ENCODE results near the gene SLC25A51. TPM values are rescaled to one million over a fixed set of nuclear protein-coding genes. Genes with fewer than 3 reads are reported as not detected.
A peak's percentile ranks its signal among the peaks of the same experiment; 100 is the strongest.

The SLC25A51 gene
- total and polyA plus RNA-seq, 4 donors: 6.2 to 30.1 (median 17.3) TPM

DNA sequence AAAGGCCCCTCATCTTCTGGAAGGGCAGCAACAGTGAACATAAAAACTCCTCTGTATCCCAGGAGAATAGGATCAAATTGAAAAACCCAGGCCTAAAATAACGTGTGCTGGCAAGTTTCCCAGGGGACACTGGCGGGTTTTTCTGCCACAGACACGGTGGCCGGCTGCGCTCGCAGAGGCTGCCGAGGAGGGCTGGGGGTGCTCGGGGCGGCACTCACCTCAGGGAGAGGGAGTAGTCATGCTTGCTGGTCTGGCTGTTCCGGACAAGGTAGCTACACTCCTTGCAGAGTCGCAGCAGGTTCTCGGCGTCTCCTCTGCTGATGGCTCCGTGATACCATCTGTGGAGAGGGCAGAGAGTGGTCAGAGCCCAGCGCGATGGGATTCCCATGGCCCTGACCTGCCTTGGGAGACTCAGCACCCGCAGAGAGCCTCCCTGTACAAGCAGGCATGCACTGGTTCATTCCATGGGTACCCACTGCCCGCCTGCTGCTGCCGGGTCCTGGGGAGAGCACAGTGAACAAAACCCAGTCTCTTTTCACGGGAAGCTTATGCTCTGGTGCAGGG, 44.6 kb upstream of the SLC25A51 start:
- Histone ChIP-seq H3K9me3 (ENCODE audit: control insufficient read depth in 4 of 4, insufficient read depth in 3 of 4, low read length in 3 of 4) (no peaks in the 10 kb centered on the region), H3K27ac (ENCODE audit: low read depth in 1 of 2, low read length in 1 of 2) (peak overlapping the region in 1 of 2 donors; percentile 48), H3K4me3 (no peak overlapping the region), H3K4me1 (ENCODE audit: control insufficient read depth in 5 of 5, insufficient read depth in 5 of 5, low read length in 5 of 5) (peaks cover 6 to 23% (median 14%) of the 10 kb centered on the region in 5 donors), H3K27me3 (ENCODE audit: control insufficient read depth in 3 of 3, insufficient read depth in 3 of 3, low read length in 2 of 3) (no peaks in the 10 kb centered on the region), H3K9ac (ENCODE audit: insufficient read depth in 1 of 2, low read length in 2 of 2) (no peak overlapping the region), H3K36me3 (ENCODE audit: control insufficient read depth in 4 of 4, insufficient read depth in 4 of 4, low read length in 4 of 4) (peaks cover 0 to 29% (median 10%) of the 10 kb centered on the region in 4 donors)
- ATAC-seq (ENCODE audit: insufficient read depth, low FRiP score): no peak
- DNase-seq: peak in 1 of 3 donors; percentile 20
- WGBS, 2 donors: 83 to 94% methylated on average over 20 of the region's 20 CpGs
- TF ChIP-seq, protein P1, sequence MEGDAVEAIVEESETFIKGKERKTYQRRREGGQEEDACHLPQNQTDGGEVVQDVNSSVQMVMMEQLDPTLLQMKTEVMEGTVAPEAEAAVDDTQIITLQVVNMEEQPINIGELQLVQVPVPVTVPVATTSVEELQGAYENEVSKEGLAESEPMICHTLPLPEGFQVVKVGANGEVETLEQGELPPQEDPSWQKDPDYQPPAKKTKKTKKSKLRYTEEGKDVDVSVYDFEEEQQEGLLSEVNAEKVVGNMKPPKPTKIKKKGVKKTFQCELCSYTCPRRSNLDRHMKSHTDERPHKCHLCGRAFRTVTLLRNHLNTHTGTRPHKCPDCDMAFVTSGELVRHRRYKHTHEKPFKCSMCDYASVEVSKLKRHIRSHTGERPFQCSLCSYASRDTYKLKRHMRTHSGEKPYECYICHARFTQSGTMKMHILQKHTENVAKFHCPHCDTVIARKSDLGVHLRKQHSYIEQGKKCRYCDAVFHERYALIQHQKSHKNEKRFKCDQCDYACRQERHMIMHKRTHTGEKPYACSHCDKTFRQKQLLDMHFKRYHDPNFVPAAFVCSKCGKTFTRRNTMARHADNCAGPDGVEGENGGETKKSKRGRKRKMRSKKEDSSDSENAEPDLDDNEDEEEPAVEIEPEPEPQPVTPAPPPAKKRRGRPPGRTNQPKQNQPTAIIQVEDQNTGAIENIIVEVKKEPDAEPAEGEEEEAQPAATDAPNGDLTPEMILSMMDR (IDR thresholded peaks at IDR 0.05; ENCODE audit: control extremely low read depth, extremely low read depth): no peak

DNA sequence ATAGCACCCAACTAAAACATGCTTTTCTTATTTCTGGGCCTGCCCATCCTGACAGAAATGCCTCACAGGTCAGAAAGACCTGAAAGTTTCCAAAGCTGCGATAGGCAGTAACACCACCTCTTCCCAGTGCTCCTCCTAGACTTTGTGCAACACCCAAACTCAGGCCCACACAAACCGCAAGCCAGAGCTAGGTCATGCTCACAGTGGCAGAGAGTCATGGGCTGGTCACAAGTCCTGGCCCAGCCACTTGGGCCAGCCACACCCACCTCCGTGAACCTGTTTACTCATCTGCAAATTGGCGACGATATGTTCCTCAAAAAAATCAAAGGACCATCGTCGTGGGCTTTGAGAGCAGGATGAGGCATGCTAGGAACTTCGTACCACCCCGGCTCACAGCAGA, 44.0 kb upstream of the SLC25A51 start:
- Histone ChIP-seq H3K27me3 (ENCODE audit: control insufficient read depth in 3 of 3, insufficient read depth in 3 of 3, low read length in 2 of 3) (no peaks in the 10 kb centered on the region), H3K27ac (ENCODE audit: low read depth in 1 of 2, low read length in 1 of 2) (peak overlapping the region in 1 of 2 donors; percentile 27), H3K36me3 (ENCODE audit: control insufficient read depth in 4 of 4, insufficient read depth in 4 of 4, low read length in 4 of 4) (peaks cover 0 to 29% (median 10%) of the 10 kb centered on the region in 4 donors), H3K9me3 (ENCODE audit: control insufficient read depth in 4 of 4, insufficient read depth in 3 of 4, low read length in 3 of 4) (no peaks in the 10 kb centered on the region), H3K4me1 (ENCODE audit: control insufficient read depth in 5 of 5, insufficient read depth in 5 of 5, low read length in 5 of 5) (peaks cover 6 to 28% (median 20%) of the 10 kb centered on the region in 5 donors), H3K9ac (ENCODE audit: insufficient read depth in 1 of 2, low read length in 2 of 2) (no peak overlapping the region), H3K4me3 (no peak overlapping the region)
- TF ChIP-seq, protein P1 (IDR thresholded peaks at IDR 0.05; ENCODE audit: control extremely low read depth, extremely low read depth): no peak
- 64 to 86% methylated on average over 9 of the region's 9 CpGs for WGBS, 2 donors
- ATAC-seq (ENCODE audit: insufficient read depth, low FRiP score) (peak; percentile 30), DNase-seq (no peak)

DNA sequence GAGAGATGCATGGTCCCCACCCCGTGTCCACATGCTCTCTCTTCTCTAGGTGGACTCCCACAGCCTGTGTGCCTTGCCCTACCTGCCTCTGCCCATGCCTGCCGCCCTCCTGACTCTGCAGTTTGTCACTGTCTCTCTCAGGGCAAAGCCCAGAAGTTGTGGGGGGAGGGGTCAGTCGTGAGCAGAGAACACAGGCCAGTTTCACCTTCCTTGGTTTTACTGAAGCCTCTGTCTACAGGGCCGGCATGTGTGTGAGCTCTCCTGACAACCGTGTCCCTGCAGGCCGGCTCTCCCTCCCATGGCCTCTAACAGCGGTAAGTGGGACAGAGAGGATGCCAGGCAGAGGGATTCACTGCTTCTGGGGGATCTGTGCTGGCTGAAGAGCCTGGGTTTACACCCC, 43.5 kb upstream of the SLC25A51 start:
- Histone ChIP-seq H3K9ac (ENCODE audit: insufficient read depth in 1 of 2, low read length in 2 of 2) (no peak overlapping the region), H3K27me3 (ENCODE audit: control insufficient read depth in 3 of 3, insufficient read depth in 3 of 3, low read length in 2 of 3) (no peaks in the 10 kb centered on the region), H3K4me3 (no peak overlapping the region), H3K36me3 (ENCODE audit: control insufficient read depth in 4 of 4, insufficient read depth in 4 of 4, low read length in 4 of 4) (peaks cover 0 to 28% (median 9%) of the 10 kb centered on the region in 4 donors), H3K4me1 (ENCODE audit: control insufficient read depth in 5 of 5, insufficient read depth in 5 of 5, low read length in 5 of 5) (peaks cover 6 to 33% (median 22%) of the 10 kb centered on the region in 5 donors), H3K9me3 (ENCODE audit: control insufficient read depth in 4 of 4, insufficient read depth in 3 of 4, low read length in 3 of 4) (no peaks in the 10 kb centered on the region), H3K27ac (ENCODE audit: low read depth in 1 of 2, low read length in 1 of 2) (peak overlapping the region in 1 of 2 donors; percentile 27)
- ATAC-seq (ENCODE audit: insufficient read depth, low FRiP score) (no peak), DNase-seq (no peak)
- 82 to 88% methylated on average over 7 of the region's 7 CpGs for WGBS, 2 donors
- TF ChIP-seq, protein P1 (IDR thresholded peaks at IDR 0.05; ENCODE audit: control extremely low read depth, extremely low read depth): no peak

DNA sequence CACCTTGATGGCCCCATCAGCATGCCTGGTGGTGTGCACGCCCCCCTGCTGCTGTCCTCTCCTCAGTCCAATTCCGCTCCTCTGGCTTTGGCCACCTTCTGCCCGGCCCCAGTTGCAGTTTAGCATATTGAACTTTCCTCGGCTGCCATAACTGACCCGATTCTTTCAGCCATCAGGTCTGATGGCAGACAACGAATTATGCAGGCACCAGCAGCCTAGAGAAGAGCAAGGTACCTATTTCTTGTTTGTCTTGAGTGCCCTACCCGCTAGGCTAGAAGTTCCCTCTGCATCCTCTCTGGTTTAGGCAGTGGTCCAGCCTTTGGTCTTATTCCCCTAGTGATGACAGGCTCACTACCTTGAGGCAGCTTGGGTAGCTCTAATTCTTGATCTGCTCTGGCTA, 43.0 kb upstream of the SLC25A51 start:
- ATAC-seq (ENCODE audit: insufficient read depth, low FRiP score) (no peak), DNase-seq (no peak)
- no peaks in the 10 kb centered on the region for H3K9me3 ChIP-seq (ENCODE audit: control insufficient read depth in 4 of 4, insufficient read depth in 3 of 4, low read length in 3 of 4)
- 93 to 97% methylated on average over 7 of the region's 7 CpGs for WGBS, 2 donors
- TF ChIP-seq, protein P1 (IDR thresholded peaks at IDR 0.05; ENCODE audit: control extremely low read depth, extremely low read depth): no peak
- H3K4me1 ChIP-seq (ENCODE audit: control insufficient read depth in 5 of 5, insufficient read depth in 5 of 5, low read length in 5 of 5): peaks cover 6 to 35% (median 23%) of the 10 kb centered on the region in 5 donors
- H3K9ac ChIP-seq (ENCODE audit: insufficient read depth in 1 of 2, low read length in 2 of 2): no peak overlapping the region
- no peak overlapping the region for H3K27ac ChIP-seq (ENCODE audit: low read depth in 1 of 2, low read length in 1 of 2)
- no peak overlapping the region for H3K4me3 ChIP-seq
- no peaks in the 10 kb centered on the region for H3K27me3 ChIP-seq (ENCODE audit: control insufficient read depth in 3 of 3, insufficient read depth in 3 of 3, low read length in 2 of 3)
- H3K36me3 ChIP-seq (ENCODE audit: control insufficient read depth in 4 of 4, insufficient read depth in 4 of 4, low read length in 4 of 4): peaks cover 0 to 24% (median 7%) of the 10 kb centered on the region in 4 donors

All from lung (tissue), 12 donors.